ENCODE data around the gene ATP6V1B1.
A peak's percentile ranks its signal among the peaks of the same experiment; 100 is the strongest.

ATP6V1B1 gene

DNA sequence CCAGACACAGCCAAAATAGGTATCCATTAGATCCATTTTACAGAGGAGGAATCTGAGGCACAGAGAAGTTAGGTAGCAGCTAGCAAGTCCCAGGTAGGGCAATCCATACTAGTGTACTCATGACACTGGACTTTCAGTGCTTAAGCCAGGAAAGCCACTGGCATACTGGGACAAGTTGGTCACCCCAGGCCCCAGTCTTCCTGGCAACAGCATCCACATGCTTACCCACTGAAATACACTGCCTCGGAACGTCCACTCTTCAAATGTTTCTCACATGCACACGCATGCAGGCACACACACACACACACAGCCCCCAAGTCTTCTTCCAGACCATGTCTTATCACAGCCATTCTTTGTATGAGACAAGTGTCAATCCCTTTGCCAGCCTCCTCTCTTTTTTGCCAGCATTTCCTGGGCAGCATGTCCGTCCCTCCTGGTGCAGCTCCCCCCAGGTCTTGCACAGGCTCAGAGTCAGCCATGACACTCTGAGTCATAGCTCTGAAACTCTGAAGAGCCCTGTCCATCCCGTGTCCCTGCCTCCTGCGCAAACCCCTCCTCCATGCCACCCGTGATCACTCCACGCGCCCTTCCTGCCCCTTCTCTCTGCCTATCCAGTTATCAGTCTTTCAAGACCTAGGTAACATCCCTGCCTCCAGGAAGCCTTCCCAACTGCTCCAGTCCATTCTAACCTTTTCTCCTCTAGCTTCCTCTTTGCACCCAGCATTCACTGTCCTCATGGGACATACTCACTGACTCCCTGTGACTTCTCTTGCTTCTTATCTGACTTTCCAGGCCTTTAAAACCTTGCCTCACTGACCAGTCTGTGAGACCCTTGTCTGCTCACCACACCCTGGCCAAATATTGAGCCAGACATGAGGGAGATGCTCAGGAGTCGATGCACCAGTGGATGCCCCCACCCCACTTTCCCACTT is 69.8 kb downstream of the ATP6V1B1 start:
- TF ChIP-seq CTCF (conservative IDR thresholded peaks at IDR 0.05; ENCODE audit: low read length): no peak
- TF ChIP-seq EZH2phosphoT487 (IDR thresholded peaks at IDR 0.05; ENCODE audit: borderline replicate concordance): no peak
- no peaks in the 10 kb centered on the region for H3K79me2 ChIP-seq (ENCODE audit: insufficient read depth, low read length)
- H3K4me2 ChIP-seq (ENCODE audit: low read depth, low read length, poor library complexity, severe bottlenecking): no peak overlapping the region
- H3K9me3 ChIP-seq (ENCODE audit: insufficient read depth, low read depth, low read length): no peaks in the 10 kb centered on the region
- no peaks in the 10 kb centered on the region for H3K9me2 ChIP-seq (replicated peaks; ENCODE audit: low read depth, low read length)
- no peak overlapping the region for H3K4me3 ChIP-seq (ENCODE audit: low read length, poor library complexity, severe bottlenecking)
- H3F3A ChIP-seq (ENCODE audit: low read depth): no peaks in the 10 kb centered on the region
- no peaks in the 10 kb centered on the region for H3K36me3 ChIP-seq (ENCODE audit: insufficient read depth, low read length)
- H3K27me3 ChIP-seq (ENCODE audit: insufficient read depth, low read length, poor library complexity, severe bottlenecking): no peaks in the 10 kb centered on the region
- 0 out of 2 replicates have a peak overlapping the region, but pooled peaks have one; percentile 12 for H2AFZ ChIP-seq (ENCODE audit: low read length)
- H3K4me1 ChIP-seq (ENCODE audit: insufficient read depth, low read length, poor library complexity, severe bottlenecking): peaks cover 5% of the 10 kb centered on the region
- H4K20me1 ChIP-seq (ENCODE audit: insufficient read depth, low read length, poor library complexity, severe bottlenecking): no peaks in the 10 kb centered on the region
- no peak overlapping the region for H3K9ac ChIP-seq (ENCODE audit: low read depth, low read length, poor library complexity, severe bottlenecking)

DNA sequence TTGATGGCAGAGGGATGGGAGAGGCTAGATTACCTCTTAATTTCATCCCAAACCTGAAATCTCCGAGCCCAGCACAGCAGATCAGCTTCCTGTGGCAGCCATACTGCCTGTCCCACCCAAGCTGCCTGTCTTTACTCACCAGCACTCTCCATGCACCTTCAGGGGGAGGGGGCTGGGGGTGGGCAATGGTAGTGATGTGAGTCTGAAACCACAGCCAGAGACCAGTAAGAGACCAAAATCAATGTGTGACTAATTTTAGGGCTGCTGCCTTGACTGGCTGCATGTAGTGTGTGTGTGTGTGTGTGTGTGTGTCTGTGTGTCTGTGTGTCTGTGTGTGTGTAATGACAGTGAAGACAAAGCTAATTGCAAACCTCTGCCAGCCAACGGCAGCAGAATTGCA is 70.6 kb downstream of the ATP6V1B1 start:
- Histone ChIP-seq H3F3A (ENCODE audit: low read depth) (no peaks in the 10 kb centered on the region), H3K36me3 (ENCODE audit: insufficient read depth, low read length) (no peaks in the 10 kb centered on the region), H3K79me2 (ENCODE audit: insufficient read depth, low read length) (no peaks in the 10 kb centered on the region), H3K9me2 (replicated peaks; ENCODE audit: low read depth, low read length) (no peaks in the 10 kb centered on the region), H4K20me1 (ENCODE audit: insufficient read depth, low read length, poor library complexity, severe bottlenecking) (no peaks in the 10 kb centered on the region), H3K27me3 (ENCODE audit: insufficient read depth, low read length, poor library complexity, severe bottlenecking) (no peaks in the 10 kb centered on the region), H3K4me2 (ENCODE audit: low read depth, low read length, poor library complexity, severe bottlenecking) (no peak overlapping the region), H3K4me1 (ENCODE audit: insufficient read depth, low read length, poor library complexity, severe bottlenecking) (no peaks in the 10 kb centered on the region), H3K9me3 (ENCODE audit: insufficient read depth, low read depth, low read length) (no peaks in the 10 kb centered on the region), H2AFZ (ENCODE audit: low read length) (no peak overlapping the region), H3K4me3 (ENCODE audit: low read length, poor library complexity, severe bottlenecking) (no peak overlapping the region), H3K9ac (ENCODE audit: low read depth, low read length, poor library complexity, severe bottlenecking) (no peak overlapping the region)
- no peak for TF ChIP-seq CTCF (conservative IDR thresholded peaks at IDR 0.05; ENCODE audit: low read length)
- TF ChIP-seq EZH2phosphoT487 (IDR thresholded peaks at IDR 0.05; ENCODE audit: borderline replicate concordance): no peak

- Histone ChIP-seq H3F3A (ENCODE audit: low read depth) (no peaks in the 10 kb centered on the region), H3K9me2 (replicated peaks; ENCODE audit: low read depth, low read length) (no peaks in the 10 kb centered on the region), H3K27me3 (ENCODE audit: insufficient read depth, low read length, poor library complexity, severe bottlenecking) (no peaks in the 10 kb centered on the region), H2AFZ (ENCODE audit: low read length) (no peak overlapping the region), H3K9me3 (ENCODE audit: insufficient read depth, low read depth, low read length) (no peaks in the 10 kb centered on the region), H3K79me2 (ENCODE audit: insufficient read depth, low read length) (no peaks in the 10 kb centered on the region), H3K4me2 (ENCODE audit: low read depth, low read length, poor library complexity, severe bottlenecking) (no peak overlapping the region), H4K20me1 (ENCODE audit: insufficient read depth, low read length, poor library complexity, severe bottlenecking) (no peaks in the 10 kb centered on the region), H3K36me3 (ENCODE audit: insufficient read depth, low read length) (no peaks in the 10 kb centered on the region), H3K4me3 (ENCODE audit: low read length, poor library complexity, severe bottlenecking) (no peak overlapping the region), H3K4me1 (ENCODE audit: insufficient read depth, low read length, poor library complexity, severe bottlenecking) (no peaks in the 10 kb centered on the region), H3K9ac (ENCODE audit: low read depth, low read length, poor library complexity, severe bottlenecking) (no peak overlapping the region)
- TF ChIP-seq CTCF (conservative IDR thresholded peaks at IDR 0.05; ENCODE audit: low read length) (no peak), EZH2phosphoT487 (IDR thresholded peaks at IDR 0.05; ENCODE audit: borderline replicate concordance) (no peak)
Observed at GRCh38 chr2:71006955-71007799, 71.5 kb downstream of the ATP6V1B1 start.

All from Loucy (cell line).